Measurements from ENCODE around the gene SGPP2. TPM values are rescaled to one million over a fixed set of nuclear protein-coding genes. Genes with fewer than 3 reads are reported as not detected.

SGPP2 gene
- total RNA-seq, 1 experiment from 2014 or later = not detected

GRCh38 chr2:222424729-222425671 is 657 bp downstream of the SGPP2 start:
- TF ChIP-seq, protein P1, sequence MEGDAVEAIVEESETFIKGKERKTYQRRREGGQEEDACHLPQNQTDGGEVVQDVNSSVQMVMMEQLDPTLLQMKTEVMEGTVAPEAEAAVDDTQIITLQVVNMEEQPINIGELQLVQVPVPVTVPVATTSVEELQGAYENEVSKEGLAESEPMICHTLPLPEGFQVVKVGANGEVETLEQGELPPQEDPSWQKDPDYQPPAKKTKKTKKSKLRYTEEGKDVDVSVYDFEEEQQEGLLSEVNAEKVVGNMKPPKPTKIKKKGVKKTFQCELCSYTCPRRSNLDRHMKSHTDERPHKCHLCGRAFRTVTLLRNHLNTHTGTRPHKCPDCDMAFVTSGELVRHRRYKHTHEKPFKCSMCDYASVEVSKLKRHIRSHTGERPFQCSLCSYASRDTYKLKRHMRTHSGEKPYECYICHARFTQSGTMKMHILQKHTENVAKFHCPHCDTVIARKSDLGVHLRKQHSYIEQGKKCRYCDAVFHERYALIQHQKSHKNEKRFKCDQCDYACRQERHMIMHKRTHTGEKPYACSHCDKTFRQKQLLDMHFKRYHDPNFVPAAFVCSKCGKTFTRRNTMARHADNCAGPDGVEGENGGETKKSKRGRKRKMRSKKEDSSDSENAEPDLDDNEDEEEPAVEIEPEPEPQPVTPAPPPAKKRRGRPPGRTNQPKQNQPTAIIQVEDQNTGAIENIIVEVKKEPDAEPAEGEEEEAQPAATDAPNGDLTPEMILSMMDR (conservative IDR thresholded peaks at IDR 0.05) = no peak
- WGBS (ENCODE audit: extremely low coverage, insufficient read length, low lambda C conversion rate) = no CpG with 5 or more reads among the region's 74 CpGs
- no peak overlapping the region for H3K9ac ChIP-seq (ENCODE audit: extremely low read depth, insufficient read length, low read length)
- H3K27ac ChIP-seq (ENCODE audit: insufficient read length, low read depth, low read length) = no peak overlapping the region
- peak overlapping the region; percentile 70 for H3K4me2 ChIP-seq (ENCODE audit: insufficient read depth, insufficient read length, low read length)
- peaks cover 2% of the 10 kb centered on the region for H4K20me1 ChIP-seq (ENCODE audit: control insufficient read depth, insufficient read depth, insufficient read length)
- H2BK20ac ChIP-seq (ENCODE audit: low read depth, low read length, poor library complexity, severe bottlenecking) = no peak overlapping the region
- no peak overlapping the region for H2BK12ac ChIP-seq (ENCODE audit: insufficient read length, low read depth, low read length)
- DNase-seq = peak; percentile 38
- H3K79me1 ChIP-seq (ENCODE audit: insufficient read depth, low read depth, low read length, poor library complexity, severe bottlenecking) = no peaks in the 10 kb centered on the region
- no peaks in the 10 kb centered on the region for H3K79me2 ChIP-seq (ENCODE audit: insufficient read depth, low read length)
- no peak overlapping the region for H4K8ac ChIP-seq (replicated peaks; ENCODE audit: insufficient read length, low read depth, low read length)
- no peak overlapping the region for H4K91ac ChIP-seq (ENCODE audit: insufficient read length, low read depth, low read length)
- peaks cover 8% of the 10 kb centered on the region for H3K23me2 ChIP-seq (ENCODE audit: insufficient read length, low read depth, low read length, poor library complexity, severe bottlenecking)
- Mint-ChIP-seq H3K36me3 (ENCODE audit: insufficient read depth in 1 of 3, low read depth in 3 of 3) (no peaks in the 10 kb centered on the region), H3K4me3 (peak overlapping the region; percentile 60 to 88), H3K4me1 (peaks cover 17% of the 10 kb centered on the region in 2 experiments), H3K27me3 (ENCODE audit: low read depth) (peaks cover 95% of the 10 kb centered on the region), H3K9me3 (no peaks in the 10 kb centered on the region; a peak in 2 of 5 replicates), H3K27ac (no peak overlapping the region)
- no peak overlapping the region for H2BK120ac ChIP-seq (ENCODE audit: low read depth, low read length, poor library complexity, severe bottlenecking)
- peaks cover 58% of the 10 kb centered on the region for H3K27me3 ChIP-seq (ENCODE audit: insufficient read depth, low read length)
- no peaks in the 10 kb centered on the region for H3K4me1 ChIP-seq (ENCODE audit: insufficient read depth, low read length)
- H3K14ac ChIP-seq (ENCODE audit: insufficient read depth, low read length) = no peak overlapping the region; the same call in 1 of the 2 replicates
- no peak overlapping the region for H3K23ac ChIP-seq (ENCODE audit: insufficient read length, low read depth, low read length)
- H3K4ac ChIP-seq (ENCODE audit: low read depth, low read length) = no peak overlapping the region
- no peak overlapping the region for H3K18ac ChIP-seq (ENCODE audit: insufficient read length, low read depth, low read length)
- H3T11ph ChIP-seq (ENCODE audit: low read length) = no peak overlapping the region
- no peak overlapping the region for H2AFZ ChIP-seq (ENCODE audit: low read length)
- no peak overlapping the region for H2AK5ac ChIP-seq (ENCODE audit: insufficient read length, low read length)
- H3K9me3 ChIP-seq (ENCODE audit: control insufficient read depth, low read depth, low read length) = no peaks in the 10 kb centered on the region
- no peak overlapping the region for H2BK5ac ChIP-seq (ENCODE audit: insufficient read length, low read length)
- no peak overlapping the region for H3K56ac ChIP-seq (ENCODE audit: insufficient read length, low read depth, low read length)
- no peak overlapping the region for H2BK15ac ChIP-seq (ENCODE audit: low read depth, low read length)
- no peak overlapping the region for H4K5ac ChIP-seq (ENCODE audit: insufficient read length, low read depth, low read length)

Data from H9 (cell line).